GM21576 (cell line): Measurements from ENCODE around the gene ADGRF5.
A peak's percentile ranks its signal among the peaks of the same experiment; 100 is the strongest.
"Not testable (repeated sequence)": the region's sequence is repeated elsewhere in the genome, so short reads cannot be mapped to it uniquely, and the experiment has no call there.

Source experiments
- ATAC-seq: cut with Tn5 transposase; IDR thresholded peaks from one replicate; pipeline ENCODE4 v1.9.1; 2021; ENCODE audit warnings: mild to moderate bottlenecking, moderate library complexity; ENCODE audit not compliant: unreplicated experiment

ADGRF5 gene

DNA sequence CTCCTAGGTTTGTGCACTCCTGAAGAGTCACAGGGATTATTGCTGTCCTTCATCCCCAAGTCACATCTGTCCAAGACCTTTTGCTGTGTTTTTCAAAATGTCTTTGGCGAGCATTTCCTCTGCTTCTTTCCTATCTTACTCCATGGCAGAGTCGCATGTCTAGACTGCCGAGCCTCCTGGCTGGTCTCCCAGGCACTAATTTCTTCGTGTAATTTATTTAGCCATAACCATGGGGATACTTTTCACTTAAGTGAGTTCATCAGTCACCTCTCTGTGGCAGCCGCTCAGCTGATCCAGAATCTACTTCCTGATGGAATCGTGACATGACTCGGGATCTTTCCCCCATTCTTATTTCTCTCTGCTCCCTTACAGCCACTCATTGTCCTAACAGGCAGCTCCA lies 25.8 kb downstream of the ADGRF5 start:
- no peak for ATAC-seq

DNA sequence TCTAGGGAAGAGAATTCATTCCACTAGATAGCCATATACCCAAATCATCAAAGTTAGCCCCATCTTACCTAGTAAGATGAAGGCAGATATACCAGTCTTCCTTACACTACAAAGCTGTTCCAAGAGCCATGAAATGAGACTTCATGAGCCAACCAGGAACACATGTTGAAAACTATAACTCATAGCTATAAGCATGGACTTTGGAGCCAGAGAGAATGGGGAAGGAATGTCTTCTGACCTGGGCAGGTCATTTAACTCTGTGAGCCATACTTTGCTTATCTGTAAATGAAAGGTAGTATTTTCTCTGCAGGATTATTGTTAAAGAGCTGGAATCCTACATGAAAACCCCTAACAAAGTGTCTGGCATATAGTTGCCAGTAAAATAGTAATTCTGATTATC lies 27.3 kb downstream of the ADGRF5 start:
- no peak for ATAC-seq

DNA sequence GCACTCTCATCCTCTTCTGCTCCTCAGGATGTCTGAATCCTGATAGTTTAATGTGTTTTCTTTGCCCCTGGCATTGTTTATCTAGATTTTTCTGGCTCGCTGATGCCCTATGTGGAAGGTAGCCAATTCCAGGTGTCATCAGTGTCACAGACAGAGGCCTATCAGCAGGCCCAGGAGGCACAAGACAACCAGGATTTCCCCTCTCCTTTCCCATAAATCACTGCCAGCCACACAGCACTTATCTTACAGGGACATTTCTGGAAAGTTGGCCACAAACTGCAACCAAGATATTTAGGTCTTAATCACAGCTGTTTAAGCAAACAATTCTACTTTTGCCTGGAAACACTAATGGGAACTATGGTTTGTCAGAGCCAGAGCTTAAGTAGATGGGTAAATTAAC lies 28.1 kb downstream of the ADGRF5 start:
- no peak for ATAC-seq

DNA sequence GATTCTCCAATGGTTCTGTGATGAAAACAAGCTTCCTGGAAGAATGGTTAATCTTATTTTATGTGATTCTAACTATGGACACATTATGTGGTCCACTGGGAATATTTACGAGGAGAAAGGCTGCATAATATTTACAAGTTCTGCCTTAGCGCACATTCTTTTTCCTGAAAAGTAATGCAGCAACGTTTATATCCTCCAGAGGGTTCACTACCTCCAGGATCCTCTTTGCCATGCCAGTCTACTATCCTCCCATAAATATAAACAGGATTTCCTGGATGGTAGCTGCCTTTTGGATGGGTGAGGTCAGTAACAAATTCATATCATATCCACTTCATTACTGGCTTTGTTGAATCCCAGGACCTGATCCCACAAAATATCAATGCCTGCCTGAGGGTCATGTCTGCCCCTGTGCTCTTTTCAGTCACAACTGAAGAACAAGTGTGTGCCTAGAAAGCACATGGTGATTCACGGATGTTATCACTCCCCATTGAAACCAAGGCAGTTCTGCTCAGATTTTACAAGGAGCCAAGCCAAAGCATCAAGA lies 30.4 kb downstream of the ADGRF5 start:
- no peak for ATAC-seq

DNA sequence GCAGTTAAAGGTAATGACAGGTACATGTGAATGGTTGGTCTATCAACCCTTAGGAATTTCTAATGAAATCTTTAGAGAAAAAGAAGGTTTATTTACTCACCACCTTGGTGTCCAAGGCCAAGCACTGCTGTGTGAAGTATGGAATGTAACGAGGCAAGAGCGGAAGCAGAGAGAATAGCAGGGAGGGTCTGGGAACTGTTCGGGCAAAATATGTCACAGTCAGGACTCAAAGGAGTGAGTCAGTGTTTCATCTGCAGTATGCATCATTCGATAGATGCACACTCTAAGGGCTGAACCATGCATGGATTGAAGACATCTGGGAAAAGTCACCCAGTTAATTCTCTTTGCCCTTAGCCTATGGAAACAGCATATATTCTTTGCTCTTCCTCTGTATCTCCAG lies 33.2 kb downstream of the ADGRF5 start:
- ATAC-seq: no peak

DNA sequence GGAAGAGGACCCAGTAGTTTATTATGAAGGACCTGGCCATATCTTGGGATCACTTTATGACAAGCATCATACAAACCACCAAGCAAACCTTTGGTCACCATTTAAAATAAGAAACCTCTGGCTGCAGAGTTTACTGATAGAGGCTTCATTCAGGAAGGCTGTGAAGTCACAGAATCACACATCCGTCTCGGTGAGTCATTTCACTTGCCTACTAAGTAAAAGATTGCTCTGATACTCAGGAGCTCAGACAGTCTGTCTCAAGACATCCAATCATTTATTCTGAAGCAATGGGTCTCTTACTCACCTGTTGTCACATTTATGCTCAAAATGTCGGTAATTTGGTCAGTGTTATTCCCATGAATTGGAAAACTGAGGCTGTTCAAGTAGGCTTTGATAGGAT lies 33.7 kb downstream of the ADGRF5 start:
- ATAC-seq: no peak

DNA sequence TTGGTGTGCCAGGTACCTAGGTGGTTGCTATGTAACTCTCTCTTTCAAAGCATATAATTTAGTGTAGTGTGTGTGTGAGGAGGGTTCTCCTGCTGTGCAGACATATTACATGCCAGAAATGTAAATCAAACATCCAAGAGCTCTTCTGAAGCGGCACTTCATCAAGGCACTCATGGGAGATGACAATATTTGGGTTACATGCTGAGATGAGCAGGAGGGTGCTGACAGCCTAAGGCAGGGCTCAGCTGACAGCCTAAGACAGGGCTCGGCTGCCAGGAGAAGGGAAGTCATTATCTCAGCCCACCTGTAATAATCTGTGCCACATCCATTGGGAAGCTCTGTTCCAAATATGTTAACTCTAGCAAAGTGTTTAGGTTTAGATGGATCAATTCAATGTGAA lies 39.1 kb downstream of the ADGRF5 start:
- ATAC-seq: no peak

DNA sequence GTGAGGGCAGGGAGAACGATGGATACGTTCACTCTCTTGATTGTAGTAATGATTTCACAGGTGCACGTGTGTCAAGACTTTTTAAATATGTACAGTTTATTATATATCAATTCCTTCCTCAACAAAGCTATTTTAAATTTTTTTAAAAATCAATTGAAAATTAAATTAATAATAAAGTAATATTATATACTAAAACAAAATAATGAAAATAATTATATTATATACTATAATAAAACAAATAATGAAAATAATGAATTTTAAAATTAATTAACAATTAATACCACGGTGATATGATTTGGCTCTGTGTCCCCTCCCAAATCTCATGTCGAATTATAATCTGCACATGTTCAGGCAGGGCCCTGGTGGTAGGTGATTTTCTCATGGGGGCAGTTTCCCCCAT lies 42.7 kb downstream of the ADGRF5 start:
- no peak for ATAC-seq

DNA sequence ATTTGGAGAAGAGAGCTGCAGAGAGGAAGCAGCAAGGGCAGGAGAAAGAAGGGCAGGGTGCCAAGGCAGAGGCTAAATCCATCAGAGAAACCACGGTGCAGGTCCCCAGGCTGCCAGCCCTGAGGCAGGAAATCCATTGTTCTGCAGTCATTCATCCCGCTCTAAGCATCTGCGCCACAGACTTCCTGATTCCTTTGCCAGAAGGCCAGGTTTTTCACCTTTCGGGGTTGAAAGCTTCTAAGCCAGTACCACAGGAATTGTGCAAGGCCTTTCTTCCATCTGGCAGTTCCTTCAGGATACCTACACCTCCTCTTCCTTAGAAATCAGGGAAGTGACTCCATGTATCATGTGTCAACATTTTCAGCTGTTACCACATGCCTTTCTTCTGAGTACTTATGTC lies 45.6 kb downstream of the ADGRF5 start:
- no peak for ATAC-seq

DNA sequence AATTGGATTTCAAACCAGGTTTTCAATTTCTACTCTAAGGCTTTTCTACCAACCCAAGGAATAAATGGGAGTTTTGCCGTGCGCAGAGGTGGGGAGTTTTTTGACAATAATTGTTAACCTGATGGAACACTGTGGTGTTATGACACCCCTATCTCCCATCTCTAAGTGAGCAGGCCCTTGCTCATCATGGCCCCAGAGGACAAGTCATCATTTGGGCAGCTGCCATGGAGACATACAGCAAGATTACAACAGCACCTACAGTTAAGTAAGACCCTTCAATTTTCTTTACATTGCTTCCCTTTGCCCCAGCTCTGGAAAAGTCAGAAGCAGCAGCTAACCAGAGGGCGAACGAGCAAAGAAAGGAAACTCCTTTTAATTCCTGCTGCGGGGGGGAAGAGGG lies 54.3 kb downstream of the ADGRF5 start:
- no peak for ATAC-seq

DNA sequence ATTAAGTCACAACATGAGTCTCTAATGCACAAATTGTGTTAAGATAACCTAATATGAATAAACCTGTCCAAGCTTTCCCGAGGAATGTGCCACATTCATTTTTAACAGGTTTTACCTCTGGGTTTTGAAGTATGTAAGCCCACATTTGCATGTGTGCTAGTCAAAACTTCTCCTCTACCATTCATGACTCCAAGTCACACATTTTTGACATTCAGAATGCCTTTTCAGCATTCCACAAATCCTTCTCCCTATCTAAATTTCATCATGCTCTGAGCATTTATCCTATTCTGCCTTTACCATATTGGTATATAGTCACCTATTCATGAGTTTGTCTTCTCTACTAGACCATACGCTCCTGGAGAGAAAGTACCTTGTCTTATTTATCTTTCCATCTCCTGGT lies 56.5 kb downstream of the ADGRF5 start:
- no peak for ATAC-seq

DNA sequence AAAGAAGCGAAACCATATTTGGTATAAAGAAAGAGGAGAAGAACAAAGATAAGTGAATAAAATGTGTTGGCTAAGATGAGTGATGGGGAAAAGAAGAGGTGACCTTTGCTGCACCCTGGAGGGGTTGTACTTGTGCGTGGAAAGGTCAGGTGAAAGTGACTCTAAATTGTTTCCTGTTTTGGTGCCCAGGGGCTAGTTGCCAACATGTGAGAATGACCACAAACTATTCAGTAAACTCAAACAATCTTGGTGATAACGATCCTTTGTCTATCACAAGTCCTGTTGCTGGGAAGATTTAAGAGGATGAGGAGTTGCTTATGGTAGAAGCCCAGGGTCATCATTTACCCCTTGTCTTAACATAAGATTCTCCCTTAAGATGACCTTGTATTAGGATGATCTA lies 57.9 kb downstream of the ADGRF5 start:
- no peak for ATAC-seq

DNA sequence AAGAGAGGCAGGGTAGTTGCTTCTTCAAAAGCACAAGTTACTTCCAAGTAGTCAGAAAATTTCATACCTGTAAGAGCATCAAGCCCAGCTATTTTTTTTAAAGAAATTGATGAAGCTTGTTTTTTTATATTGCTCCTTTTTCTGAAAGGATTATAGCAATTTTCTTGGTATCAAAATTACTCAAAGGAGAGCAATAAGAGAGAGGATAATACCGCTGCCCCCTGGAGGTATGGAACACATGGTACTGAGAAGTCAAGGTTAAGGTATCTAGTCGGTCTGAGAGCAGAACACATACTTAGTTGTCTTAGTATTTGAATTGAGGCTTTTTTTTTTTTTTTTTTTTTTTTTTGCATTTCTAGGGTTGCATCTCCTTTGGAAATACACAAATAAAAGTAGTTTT lies 59.4 kb downstream of the ADGRF5 start:
- ATAC-seq: no peak

DNA sequence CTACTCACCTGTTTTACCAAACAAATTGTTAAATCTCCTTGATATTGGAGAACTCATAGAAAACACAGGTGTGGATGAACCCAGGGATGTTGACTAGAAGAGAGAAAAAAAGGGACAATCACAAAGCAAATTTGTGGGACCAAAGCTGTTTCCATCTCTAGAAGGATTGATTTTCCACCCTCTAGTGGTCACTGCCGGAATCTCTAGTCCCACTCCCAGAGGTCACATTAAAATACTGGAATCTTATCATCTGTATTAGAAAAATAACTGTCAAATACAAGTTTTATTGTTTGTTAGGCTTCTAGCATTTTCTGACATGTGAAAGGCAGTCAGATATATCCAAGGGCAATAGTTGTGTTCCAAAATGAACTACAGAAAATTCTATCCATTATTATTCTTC lies 65.8 kb downstream of the ADGRF5 start:
- not testable (repeated sequence) for ATAC-seq

DNA sequence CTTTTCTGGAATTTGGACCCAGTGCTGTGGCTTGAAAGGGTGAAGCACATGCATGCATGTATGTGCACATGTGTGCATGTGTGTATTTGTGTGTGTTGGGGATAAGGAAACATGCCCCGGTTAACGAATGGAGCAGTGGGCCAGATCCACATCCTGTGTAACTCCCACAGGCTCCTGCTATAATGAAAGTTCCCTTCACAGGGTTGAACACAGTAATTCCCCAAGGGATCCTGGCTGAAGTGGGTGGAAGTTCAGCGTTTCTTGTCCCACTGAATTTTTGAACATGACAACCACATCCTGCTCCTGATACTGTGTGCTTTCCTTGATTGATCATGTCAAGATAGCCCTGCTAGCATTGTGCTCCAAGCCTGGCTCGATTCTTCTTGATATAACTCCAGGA lies 70.2 kb downstream of the ADGRF5 start:
- ATAC-seq: not testable (repeated sequence)

DNA sequence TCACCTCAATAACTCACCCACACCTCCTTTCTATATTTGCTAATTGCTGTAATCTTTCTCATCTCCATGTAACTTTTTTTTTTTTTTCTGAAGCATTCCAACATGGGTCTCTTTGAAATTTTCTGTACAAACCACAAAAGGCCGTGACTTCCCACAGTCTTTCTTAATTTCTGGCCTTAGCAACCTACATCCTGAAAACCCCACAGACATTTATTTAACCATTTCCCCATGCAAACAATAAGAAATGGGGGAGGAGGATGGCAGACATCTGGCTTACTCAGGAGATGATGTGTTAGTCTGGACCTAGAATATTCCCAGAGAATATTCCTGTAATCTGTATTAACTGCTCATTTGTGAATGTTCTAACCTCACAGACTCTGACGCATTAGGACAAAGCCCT lies 70.9 kb downstream of the ADGRF5 start:
- no peak for ATAC-seq

DNA sequence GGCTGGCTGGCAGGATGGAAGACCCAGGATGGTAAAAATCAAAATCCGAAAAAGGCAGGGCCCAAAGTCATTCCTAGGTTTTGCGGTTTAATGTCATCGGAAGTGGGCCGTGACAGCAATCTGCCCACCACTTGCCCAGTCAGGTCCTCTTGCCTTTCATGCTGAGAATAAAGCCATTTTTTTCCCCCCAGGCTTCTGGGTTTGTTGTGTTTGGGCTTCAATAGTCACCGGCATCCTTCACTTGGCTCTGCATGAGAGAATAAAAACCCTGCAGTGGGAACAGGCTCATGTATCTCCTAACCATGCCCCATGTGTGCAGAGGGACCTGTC lies 72.4 kb downstream of the ADGRF5 start:
- no peak for ATAC-seq

DNA sequence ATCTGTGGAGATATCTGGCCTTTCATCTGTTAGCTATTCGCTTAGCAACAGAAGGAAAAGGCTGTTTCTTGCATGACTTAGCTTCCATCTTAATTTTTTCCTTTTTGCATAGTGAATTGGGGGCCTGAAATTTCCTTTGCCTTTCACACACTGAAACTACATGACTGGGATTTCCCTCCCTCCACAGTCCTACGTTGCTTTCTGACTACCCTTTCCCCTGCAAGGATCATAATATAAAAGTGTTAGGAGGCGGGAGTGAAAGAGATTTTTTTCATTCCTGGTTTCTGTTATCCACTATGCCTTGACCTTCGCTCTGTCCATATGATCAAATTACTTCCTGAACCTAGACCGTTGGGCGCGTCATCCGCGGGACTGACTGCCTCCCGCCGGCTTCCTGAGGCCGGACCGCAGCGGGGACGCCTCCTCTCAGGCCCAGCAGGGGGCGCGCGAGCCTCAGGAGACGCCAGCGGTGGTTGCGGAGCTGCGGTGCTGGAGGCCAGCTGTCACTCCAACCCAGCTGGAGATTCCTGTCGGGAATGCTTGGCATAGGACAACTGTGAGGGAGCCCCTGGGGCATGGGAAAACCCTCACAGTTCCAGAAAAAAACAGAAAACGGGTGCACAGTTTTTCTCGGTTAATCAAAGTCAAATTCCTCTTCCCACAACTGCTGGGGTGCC lies 72.9 kb downstream of the ADGRF5 start:
- peak; percentile 83 for ATAC-seq

DNA sequence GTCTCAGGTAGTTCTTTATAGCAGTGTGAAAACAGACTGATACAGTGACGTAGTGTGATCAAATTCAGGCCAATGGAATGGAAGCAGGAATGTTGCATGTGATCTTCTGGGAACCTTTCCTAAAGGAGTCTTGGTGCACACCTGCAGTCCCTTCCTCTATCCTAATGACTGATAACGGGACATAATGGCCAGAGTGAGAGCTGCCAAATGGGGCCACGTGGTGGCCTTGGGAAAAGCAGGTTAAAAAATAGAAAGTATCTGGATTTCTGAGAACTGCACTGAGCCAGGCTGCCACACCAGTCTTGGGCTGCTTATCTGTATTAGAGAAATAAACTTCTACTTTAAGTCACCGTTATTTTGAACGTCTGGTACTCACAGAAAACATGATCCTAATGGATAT lies 76.6 kb downstream of the ADGRF5 start:
- no peak for ATAC-seq

DNA sequence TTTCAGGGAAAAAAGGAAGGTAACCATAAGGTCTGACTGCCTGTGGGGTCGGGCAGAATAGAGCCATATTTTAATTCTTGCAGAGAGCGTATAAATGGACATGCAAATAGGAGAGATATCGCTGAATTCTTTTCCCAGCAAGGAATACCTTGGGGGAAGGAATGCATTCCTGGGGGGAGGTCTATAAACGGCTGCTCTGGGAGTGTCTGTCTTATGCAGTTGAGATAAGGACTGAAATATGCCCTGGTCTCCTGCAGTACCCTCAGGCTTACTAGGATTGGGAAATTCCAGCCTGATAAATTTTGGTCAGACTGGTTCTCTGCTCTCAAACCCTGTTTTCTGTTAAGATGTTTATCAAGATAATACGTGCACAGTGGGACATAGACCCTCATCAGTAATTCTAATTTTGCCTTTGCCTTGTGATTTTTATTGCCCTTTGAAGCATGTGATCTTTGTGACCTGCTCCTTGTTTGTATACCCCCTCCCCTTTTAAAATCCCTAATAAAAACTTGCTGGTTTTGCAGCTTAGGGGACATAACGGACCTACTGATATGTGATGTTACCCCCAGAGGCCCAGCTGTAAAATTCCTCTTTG lies 79.4 kb downstream of the ADGRF5 start:
- not testable (repeated sequence) for ATAC-seq

DNA sequence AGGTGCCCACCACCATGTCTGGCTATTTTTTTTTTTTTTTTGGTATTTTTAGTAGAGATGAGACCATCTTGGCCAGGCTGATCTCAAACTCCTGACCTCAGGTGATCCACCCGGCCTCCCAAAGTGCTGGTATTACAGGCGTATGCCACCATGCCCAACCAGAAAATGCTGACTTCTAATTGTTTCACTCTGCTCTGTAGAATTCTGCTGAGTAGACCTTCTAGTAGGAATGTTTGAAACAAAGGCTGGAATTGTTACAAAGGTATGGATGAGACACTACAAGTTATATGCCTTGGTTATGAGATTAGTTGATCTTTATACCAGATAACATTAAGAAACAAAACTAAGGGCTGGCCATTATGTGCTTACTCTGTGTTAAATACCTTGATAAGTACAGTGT lies 83.7 kb downstream of the ADGRF5 start:
- ATAC-seq: no peak

DNA sequence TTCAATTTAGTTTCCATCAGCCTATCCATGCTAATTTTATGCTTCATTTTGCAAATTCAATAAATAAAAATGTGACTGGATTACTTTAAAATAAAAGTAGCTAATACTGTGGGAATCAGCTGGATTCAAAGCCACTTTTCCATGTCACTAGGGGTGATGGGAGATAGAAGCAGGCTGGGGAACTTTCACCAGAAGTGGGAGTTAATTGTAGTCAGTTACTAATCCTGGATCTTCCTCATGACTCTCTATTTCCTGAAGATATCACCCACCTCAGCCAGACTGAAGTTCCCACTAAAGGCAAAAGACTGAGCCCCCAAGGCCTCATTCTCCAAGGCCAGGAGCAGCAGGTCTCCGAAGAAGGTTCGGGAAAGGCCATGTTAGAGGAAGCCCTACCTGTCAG lies 86.7 kb downstream of the ADGRF5 start:
- ATAC-seq: not testable (repeated sequence)
